ENCODE results near the gene RASD1.
"Not testable (repeated sequence)": the region's sequence is repeated elsewhere in the genome, so short reads cannot be mapped to it uniquely, and the experiment has no call there.

Gene RASD1

DNA sequence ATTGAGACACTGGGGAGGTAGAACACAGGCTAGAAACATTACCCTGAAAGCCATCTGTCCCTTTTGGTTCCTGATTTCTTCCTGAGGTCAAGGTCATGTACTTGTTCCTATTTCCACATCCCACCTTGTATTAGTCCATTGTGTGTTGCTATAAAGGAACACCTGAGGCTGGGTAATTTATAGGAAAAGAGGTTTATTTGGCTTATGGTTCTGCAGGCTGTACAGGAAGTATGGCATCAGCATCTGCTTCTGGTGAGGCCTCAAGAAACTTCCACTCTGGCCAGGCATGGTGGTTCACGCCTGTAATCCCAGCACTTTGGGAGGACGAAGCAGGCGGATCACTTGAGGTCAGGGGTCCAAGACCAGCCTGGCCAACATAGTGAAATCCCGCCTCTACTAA is 26.8 kb downstream of the RASD1 start:
- no peak for DNase-seq (ENCODE audit: low read depth in 2 of 2)

GRCh38 chr17:17468217-17469010 is 27.8 kb downstream of the RASD1 start:
- no peak for DNase-seq (ENCODE audit: low read depth in 2 of 2)

DNA sequence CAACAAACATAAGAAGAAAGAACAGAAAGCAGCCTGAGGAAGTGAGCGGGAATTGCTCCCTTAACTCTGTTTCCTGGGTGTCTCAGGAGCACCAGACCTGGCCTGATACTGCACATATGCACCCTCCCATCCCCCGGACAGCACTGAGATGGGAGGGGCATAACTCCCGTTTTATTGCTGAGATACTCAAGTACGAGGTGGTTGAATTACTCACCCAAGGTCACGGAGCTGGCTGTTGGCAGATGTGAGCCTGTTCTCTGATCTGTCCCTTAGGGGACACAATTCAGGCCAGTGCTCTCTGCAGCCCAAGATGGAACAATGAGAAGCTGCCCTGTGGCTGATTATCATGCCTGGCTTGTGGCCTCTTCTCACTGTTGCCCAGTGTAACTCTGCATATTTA is 28.5 kb downstream of the RASD1 start:
- DNase-seq (ENCODE audit: low read depth in 2 of 2), result no peak

GRCh38 chr17:17467016-17467415 is 29.2 kb downstream of the RASD1 start:
- no peak for DNase-seq (ENCODE audit: low read depth in 2 of 2)

DNA sequence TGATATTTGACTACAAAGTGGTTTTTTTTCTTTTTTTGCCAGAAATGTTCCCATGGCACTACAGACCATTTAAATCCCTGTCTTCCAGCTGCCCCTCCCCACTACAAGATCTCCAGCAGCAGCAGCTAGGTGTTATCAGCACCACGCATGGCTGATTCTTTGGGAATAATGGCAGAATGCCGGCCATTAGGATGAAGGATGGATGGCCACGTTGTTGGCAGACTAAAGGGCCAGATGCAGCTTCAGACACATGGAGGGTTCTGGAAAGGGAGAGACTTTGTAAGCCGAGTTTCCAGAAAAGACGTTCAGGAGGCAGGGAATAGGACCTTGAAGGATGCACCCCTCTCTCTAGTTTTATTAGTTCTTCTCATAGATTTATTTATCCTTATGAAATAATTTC is 29.7 kb downstream of the RASD1 start:
- no peak for DNase-seq (ENCODE audit: low read depth in 2 of 2)

- not testable (repeated sequence) for DNase-seq (ENCODE audit: low read depth in 2 of 2)
Observed at GRCh38 chr17:17465878-17466277, 30.3 kb downstream of the RASD1 start.

GRCh38 chr17:17463821-17464220 is 32.4 kb downstream of the RASD1 start:
- no peak for DNase-seq (ENCODE audit: low read depth in 2 of 2)

DNA sequence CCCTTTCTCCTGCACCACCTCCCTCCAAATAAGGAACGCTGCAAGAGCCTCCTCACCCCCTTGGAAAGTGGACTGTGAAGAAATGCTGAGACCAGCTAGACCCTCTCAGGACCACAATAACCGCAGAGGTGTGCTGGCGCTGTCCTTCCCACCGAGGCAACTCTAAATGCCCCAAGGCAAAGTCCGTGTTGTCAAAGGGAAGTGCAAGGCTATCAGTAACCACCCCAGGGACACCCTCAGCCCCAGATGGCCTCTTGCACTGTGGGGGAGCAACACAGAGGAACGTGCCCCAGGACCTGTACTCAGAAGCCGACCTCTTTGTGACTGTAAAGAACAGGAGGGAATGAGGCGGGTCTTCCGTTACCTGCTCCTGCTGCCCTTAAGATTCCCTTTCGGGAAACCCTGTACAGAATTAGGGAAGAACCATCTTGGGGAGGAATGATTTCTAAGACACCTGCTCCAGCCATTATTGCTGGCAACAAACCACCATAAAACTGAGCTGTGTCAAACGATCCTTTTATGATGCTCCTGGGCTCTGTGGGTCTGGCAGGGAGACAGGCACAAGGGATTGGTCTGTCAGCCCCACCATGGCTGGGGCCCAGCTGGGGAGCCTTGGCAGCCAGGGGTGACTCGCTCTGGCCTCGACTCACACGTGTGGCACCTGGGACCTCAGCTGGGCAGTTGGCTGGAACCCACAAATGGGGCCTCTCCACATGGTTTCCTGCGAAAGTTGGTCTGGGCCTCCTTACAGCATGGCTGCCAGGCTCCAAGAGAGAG is 34.0 kb downstream of the RASD1 start:
- no peak for DNase-seq (ENCODE audit: low read depth in 2 of 2)

GRCh38 chr17:17460038-17460437 is 36.2 kb downstream of the RASD1 start:
- DNase-seq (ENCODE audit: low read depth in 2 of 2), result no peak

DNA sequence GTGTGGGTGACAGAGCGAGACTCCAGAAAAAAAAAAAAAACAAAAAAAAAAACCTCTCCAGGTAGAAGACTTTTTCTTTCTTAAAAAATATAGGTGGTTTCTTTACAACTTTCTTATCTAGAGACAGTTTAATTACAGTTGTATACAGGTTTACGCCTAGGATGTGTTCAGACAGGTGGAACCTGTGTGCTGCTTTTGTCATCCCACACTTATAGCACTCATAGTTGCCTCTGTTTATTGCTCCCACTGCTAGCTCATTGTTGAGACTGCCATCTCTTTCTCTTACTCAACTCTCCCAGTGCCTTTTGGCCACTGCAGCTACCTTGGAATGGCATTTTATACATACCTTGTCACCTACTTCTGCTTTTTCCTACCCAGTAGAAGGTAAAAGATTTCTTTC is 38.5 kb downstream of the RASD1 start:
- no peak for DNase-seq (ENCODE audit: low read depth in 2 of 2)

DNA sequence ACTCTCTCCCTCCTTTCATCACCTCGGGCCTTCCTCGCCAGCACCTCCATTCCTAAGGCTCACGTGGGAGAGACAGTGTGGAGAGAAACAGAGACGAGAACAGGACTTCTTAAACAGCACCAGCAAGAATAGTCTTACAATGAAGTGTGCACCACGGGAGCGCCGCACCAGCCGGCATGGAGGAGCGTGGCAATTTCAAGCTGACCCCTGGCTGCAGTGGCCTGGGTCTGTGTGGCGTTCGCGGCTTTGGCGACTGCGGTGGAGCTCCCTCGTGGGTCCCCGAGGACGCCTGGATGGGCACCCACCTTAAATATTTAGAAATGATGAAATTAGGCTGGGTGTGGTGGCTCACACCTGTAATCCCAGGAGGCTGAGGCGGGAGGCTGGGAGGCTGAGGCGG is 39.9 kb downstream of the RASD1 start:
- DNase-seq (ENCODE audit: low read depth in 2 of 2), result no peak

DNA sequence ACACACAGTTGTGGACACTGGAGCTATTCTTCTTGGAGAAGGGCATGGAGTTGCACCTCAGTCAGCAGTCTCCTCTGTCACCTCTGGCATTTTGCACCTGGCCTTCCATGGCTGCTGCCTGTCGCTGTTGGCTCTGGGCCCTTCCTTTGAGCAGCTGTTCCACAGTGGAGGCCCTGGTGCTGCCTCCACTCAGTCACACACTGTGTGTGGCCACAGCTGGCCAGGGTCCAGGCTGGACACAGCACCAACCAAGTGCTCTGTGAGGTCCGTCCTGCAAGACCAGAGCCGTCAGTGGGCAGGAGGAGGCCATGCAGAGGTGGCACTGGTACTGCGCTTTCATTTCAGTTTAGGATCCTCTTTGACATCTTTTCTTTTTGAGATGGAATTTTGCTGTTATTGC is 41.0 kb downstream of the RASD1 start:
- DNase-seq (ENCODE audit: low read depth in 2 of 2), result no peak

- DNase-seq (ENCODE audit: low read depth in 2 of 2), result not testable (repeated sequence)
Observed at GRCh38 chr17:17454700-17455099, 41.5 kb downstream of the RASD1 start.

DNA sequence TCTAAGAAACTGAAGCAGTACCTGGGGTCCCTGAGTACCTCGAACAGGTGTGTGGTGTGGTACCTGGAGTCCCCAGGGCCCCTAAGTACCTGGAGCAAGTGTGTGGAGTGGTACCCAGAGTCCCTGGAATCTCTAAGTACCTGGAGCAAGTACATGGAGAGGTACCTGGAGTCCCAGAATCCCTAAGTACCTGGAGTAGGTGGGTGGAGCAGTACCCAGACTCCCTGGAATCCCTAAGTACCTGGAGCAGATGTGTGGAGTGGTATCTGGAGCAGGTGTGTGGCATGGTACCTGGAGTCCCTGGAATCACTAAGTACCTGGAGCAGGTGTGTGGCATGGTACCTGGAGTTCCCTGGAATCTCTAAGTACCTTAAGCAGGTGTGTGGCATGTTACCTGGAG is 41.9 kb downstream of the RASD1 start:
- DNase-seq (ENCODE audit: low read depth in 2 of 2), result no peak

DNA sequence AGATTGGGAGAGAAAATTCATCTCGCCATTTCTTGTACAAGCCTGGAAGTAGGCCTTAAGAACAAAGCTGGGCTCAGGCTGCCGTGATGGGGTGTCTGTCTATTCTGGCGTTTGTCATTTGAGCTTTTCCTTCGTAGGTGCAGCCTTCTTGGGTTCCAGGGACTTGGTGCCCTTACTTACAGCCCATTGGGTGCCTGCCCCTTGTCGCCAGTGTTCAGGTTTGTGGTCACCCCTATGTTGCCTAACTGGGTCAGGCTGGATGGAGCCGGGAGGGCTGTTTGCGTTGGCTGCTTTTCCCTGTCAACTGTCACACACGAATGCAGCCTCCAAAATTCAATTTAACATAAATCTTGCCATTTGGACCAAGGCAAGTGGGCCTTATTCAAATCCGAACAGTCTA is 43.1 kb downstream of the RASD1 start:
- no peak for DNase-seq (ENCODE audit: low read depth in 2 of 2)

DNA sequence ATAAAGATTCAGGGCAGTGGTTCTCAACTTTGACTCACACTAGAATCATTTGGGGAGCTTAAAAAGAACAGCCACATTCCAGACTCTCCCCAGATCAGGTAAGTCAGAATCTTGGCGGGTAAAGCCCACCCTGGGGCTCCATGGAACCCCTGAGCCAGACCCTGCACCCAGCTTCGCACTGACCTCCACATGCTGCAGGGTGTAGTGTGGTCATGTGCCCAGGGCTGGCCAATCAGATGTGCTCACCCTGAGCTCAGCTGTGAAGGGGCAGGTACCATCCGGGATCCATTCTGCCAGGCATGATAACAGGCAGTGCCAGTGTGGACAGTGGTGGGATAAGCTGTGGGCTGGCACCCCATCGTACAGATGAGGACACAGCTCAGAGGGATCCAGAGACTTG is 47.5 kb downstream of the RASD1 start:
- no peak for DNase-seq (ENCODE audit: low read depth in 2 of 2)

DNA sequence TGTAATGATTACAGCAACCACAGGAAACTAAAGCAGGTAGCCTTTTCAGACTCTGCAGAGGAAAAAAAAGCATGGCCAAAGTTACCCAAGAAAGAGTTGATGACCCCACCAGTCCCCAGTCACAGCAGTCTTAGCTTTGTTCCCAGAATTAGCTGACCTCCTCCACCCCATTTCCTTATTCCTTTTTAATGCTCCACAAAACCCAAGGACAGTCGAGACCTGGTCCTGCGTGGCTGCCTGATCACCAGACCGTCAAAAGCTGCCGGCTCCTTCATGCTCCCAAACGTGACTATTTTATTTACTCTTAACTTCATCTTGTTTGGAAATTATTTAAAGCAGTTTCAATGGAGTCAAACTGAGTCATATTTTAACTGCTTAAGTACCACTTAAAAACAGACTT is 48.1 kb downstream of the RASD1 start:
- no peak for DNase-seq (ENCODE audit: low read depth in 2 of 2)

GRCh38 chr17:17447264-17447663 is 48.9 kb downstream of the RASD1 start:
- DNase-seq (ENCODE audit: low read depth in 2 of 2), result no peak

DNA sequence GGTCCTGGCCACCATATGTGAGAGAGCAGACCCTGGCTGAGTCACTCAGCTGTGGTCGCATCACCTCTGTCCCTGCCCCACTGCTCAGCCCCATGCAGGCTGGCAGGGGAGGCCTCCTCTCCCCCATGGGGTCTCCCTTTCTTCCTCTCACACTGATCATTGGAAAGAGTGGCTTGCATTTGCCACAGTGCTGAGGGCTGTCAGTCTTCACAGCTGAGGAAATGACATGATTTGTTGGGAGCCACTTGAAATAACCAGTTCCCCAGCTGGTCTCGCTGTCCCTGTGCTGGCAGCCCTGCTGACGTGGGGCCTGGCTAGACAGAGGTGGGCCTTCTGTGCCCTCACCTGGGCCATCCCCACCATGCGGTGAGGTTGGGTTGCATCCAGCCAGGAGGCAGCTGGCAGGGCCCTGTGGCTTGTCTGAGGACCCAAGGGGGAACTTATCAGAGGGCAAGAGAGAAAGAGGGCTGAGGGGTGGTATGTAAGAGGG is 49.5 kb downstream of the RASD1 start:
- DNase-seq (ENCODE audit: low read depth in 2 of 2), result no peak

- no peak for DNase-seq (ENCODE audit: low read depth in 2 of 2)
Observed at GRCh38 chr17:17445925-17446665, 50.1 kb downstream of the RASD1 start.

DNA sequence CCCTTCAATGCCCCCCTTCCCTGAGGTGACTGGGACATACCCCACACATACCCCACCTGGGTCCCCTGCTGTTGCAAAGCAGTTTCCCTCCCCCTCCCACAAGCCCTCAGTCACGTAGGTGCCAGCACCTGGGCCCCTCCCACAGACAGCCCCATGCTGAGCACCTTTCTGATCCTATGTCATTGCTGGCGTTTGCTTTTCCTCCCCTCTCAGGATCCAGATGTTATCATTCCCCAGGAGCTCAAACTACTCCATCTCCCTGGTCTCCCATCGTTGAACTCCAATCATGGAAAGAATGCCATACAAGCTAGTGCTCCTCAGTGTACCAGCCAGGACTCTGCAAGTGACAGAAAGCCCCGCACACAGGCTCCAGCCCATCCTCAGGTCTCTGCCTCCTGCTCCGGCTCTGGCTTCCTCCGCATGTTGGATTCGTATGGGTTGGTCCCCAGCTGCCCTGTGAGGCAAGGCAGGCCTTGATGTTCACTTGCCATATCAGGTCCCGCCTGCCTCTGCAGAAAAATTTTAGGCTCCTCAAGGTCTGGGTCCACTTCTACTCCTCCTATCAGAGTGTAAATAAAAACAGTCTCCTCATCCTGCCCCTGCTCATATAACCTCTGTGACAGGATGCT is 50.8 kb downstream of the RASD1 start:
- DNase-seq (ENCODE audit: low read depth in 2 of 2), result no peak
